Measurements from ENCODE around the gene SCYGR3.

Gene SCYGR3

GRCh38 chr2:227614740-227615139 lies at the start of gene SCYGR3:
Gene SCYGR3, minus strand, starts transcription at chr2:227614840. Its CDS starts 0 bp downstream, at chr2:227614840.
- DNase-seq, result no peak

GRCh38 chr2:227661827-227662226 lies 47.2 kb upstream of the SCYGR3 start:
- DNase-seq, result no peak

GRCh38 chr2:227661025-227661649 lies 46.5 kb upstream of the SCYGR3 start:
- no peak for DNase-seq

GRCh38 chr2:227657199-227657845 lies 42.7 kb upstream of the SCYGR3 start:
- DNase-seq, result no peak

GRCh38 chr2:227655454-227655853 lies 40.8 kb upstream of the SCYGR3 start:
- DNase-seq, result no peak

GRCh38 chr2:227654426-227654825 lies 39.8 kb upstream of the SCYGR3 start:
- no peak for DNase-seq

- no peak for DNase-seq
Measured at GRCh38 chr2:227653419-227653818, 38.8 kb upstream of the SCYGR3 start.

- DNase-seq, result no peak
Measured at GRCh38 chr2:227643990-227644551, 29.4 kb upstream of the SCYGR3 start.

GRCh38 chr2:227642656-227643055 lies 28.0 kb upstream of the SCYGR3 start:
- no peak for DNase-seq

GRCh38 chr2:227634201-227634600 lies 19.6 kb upstream of the SCYGR3 start:
- no peak for DNase-seq

GRCh38 chr2:227632827-227633226 lies 18.2 kb upstream of the SCYGR3 start:
- no peak for DNase-seq

GRCh38 chr2:227630322-227630721 lies 15.7 kb upstream of the SCYGR3 start:
- DNase-seq, result no peak

- DNase-seq, result no peak
Measured at GRCh38 chr2:227629435-227629834, 14.8 kb upstream of the SCYGR3 start.

GRCh38 chr2:227627769-227628168 lies 13.1 kb upstream of the SCYGR3 start:
- DNase-seq, result no peak

GRCh38 chr2:227626580-227627151 lies 12.0 kb upstream of the SCYGR3 start:
- no peak for DNase-seq

GRCh38 chr2:227625420-227625819 lies 10.8 kb upstream of the SCYGR3 start:
- no peak for DNase-seq

GRCh38 chr2:227623226-227623625 lies 8.6 kb upstream of the SCYGR3 start:
- no peak for DNase-seq

GRCh38 chr2:227617316-227618230 lies 2.9 kb upstream of the SCYGR3 start, which contains the start of gene SCYGR4:
Gene SCYGR4, plus strand, starts transcription at chr2:227617498. Its CDS starts 0 bp downstream, at chr2:227617498.
- DNase-seq, result no peak

- DNase-seq, result no peak
Measured at GRCh38 chr2:227616631-227617030, 2.0 kb upstream of the SCYGR3 start.

GRCh38 chr2:227615906-227616305 lies 1.3 kb upstream of the SCYGR3 start:
- DNase-seq, result no peak

GRCh38 chr2:227615181-227615580 lies 541 bp upstream of the SCYGR3 start:
- no peak for DNase-seq

GRCh38 chr2:227614246-227614645 lies 394 bp downstream of the SCYGR3 start:
- DNase-seq, result no peak

GRCh38 chr2:227613272-227613660 lies 1.4 kb downstream of the SCYGR3 start:
- DNase-seq, result no peak

Data from KG1 (cell line).